OCI-LY7 (cell line): ENCODE data around the gene MGAT4C. TPM values are rescaled to one million over a fixed set of nuclear protein-coding genes. Genes with fewer than 3 reads are reported as not detected.

ENCODE experiments used
- BruUV-seq: library from RNA; stranded (reverse); fragments of 400-500 nt; replicated peaks from 2 replicates; lab custom pipeline; 2021; lab: Mats Ljungman, UMichigan
- CTCF ChIA-PET: fragments of 300-600 bp; sonication (Branson Sonifier 250); formaldehyde crosslinking; loops from one replicate; lab custom pipeline; 2022; ENCODE audit warnings: antibody characterized with exemption; ENCODE audit not compliant: unreplicated experiment; lab: Charles Lee
- POLR2A ChIA-PET: fragments of 300-600 bp; sonication (Branson Sonifier 250); formaldehyde crosslinking; loops from one replicate; lab custom pipeline; 2022; ENCODE audit warnings: antibody characterized with exemption; lab: Charles Lee
- DNase-seq: peaks from one replicate; pipeline ENCODE4 v3.0.0-alpha.2; 2015; ENCODE audit warnings: low spot score
- H2AFZ ChIP-seq: fragments of 200-600 bp; sonication (generic), shearing (Covaris generic); 2 replicates; pipeline ENCODE4 v1.6.1; 2014; ENCODE audit warnings: mild to moderate bottlenecking, antibody characterized with exemption, low read length, moderate library complexity
- H3K27ac ChIP-seq: fragments of 200-600 bp; sonication (generic); 2 replicates; pipeline ENCODE4 v1.5.1; 2014; ENCODE audit warnings: mixed run types, low read depth, mild to moderate bottlenecking, moderate library complexity, low read length, inconsistent platforms; ENCODE audit not compliant: poor library complexity, severe bottlenecking
- H3K36me3 ChIP-seq: fragments of 200-600 bp; sonication (generic); 2 replicates; pipeline ENCODE4 v1.6.1; 2014; ENCODE audit warnings: mild to moderate bottlenecking, antibody characterized with exemption, low read length, moderate library complexity, mixed read lengths; ENCODE audit not compliant: insufficient read depth
- H3K4me1 ChIP-seq: fragments of 200-600 bp; sonication (generic); 2 replicates; pipeline ENCODE4 v1.5.1; 2014; ENCODE audit warnings: mild to moderate bottlenecking, low read length; ENCODE audit not compliant: insufficient read depth, poor library complexity, severe bottlenecking
- H3K4me2 ChIP-seq: fragments of 200-600 bp; sonication (generic); 2 replicates; pipeline ENCODE4 v1.6.1; 2014; ENCODE audit warnings: mild to moderate bottlenecking, low read length
- H3K4me3 ChIP-seq: fragments of 200-600 bp; sonication (generic); 2 replicates; pipeline ENCODE4 v1.5.1; 2014; ENCODE audit warnings: mild to moderate bottlenecking, low read depth, low read length; ENCODE audit not compliant: poor library complexity, severe bottlenecking
- H3K79me2 ChIP-seq: fragments of 200-600 bp; sonication (generic); 2 replicates; pipeline ENCODE4 v1.6.1; 2016; ENCODE audit warnings: low read depth, mild to moderate bottlenecking, low read length, moderate library complexity, mixed read lengths; ENCODE audit not compliant: insufficient read depth
- H3K9me2 ChIP-seq: fragments of 200-600 bp; sonication (generic); 2 replicates; pipeline ENCODE4 v1.6.1; 2016; ENCODE audit warnings: mild to moderate bottlenecking, low read length, mixed read lengths; ENCODE audit not compliant: insufficient read depth
- H3K9me3 ChIP-seq: fragments of 200-600 bp; sonication (generic); 2 replicates; pipeline ENCODE4 v1.6.1; 2014; ENCODE audit warnings: mild to moderate bottlenecking, mixed run types, low read length, mixed read lengths
- H4K20me1 ChIP-seq: fragments of 200-600 bp; sonication (generic); 2 replicates; pipeline ENCODE4 v1.6.1; 2014; ENCODE audit warnings: mild to moderate bottlenecking, antibody characterized with exemption, low read length, moderate library complexity, mixed read lengths; ENCODE audit not compliant: insufficient read depth
- CTCF ChIP-seq: fragments of 200-600 bp; sonication (generic); conservative IDR thresholded peaks from 2 replicates; pipeline ENCODE4 v1.5.1; 2014; ENCODE audit warnings: mild to moderate bottlenecking, antibody characterized with exemption, low read length, moderate library complexity, mixed read lengths
- EZH2phosphoT487 ChIP-seq: fragments of 200-600 bp; sonication (generic); IDR thresholded peaks from 2 replicates; pipeline ENCODE4 v1.6.1; 2018; ENCODE audit warnings: low read depth, borderline replicate concordance, mild to moderate bottlenecking, mixed run types, antibody characterized with exemption, low read length, moderate library complexity, mixed read lengths
- intact Hi-C: fragments of 100-400 bp; cut with micrococcal nuclease; formaldehyde crosslinking; loops from one replicate; pipeline ENCODE4 v1.10.0; 2022; ENCODE audit not compliant: unreplicated experiment
- total RNA-seq, 2 experiments: library from RNA; depleted of rRNA in 1 of 2; stranded (reverse); fragments of >200 nt in 1 of 2; shearing (Covaris generic) in 1 of 2; gene quantifications; 2 replicates each; pipeline ENCODE4 v1.2.3, GENCODE V29; 2014 to 2022

Gene MGAT4C
- total RNA-seq, 2 experiments from 2014 or later, result not detected

- H3K4me2 ChIP-seq, result no peak overlapping the region
- no peak overlapping the region for H2AFZ ChIP-seq
- no peak for DNase-seq
- no peaks in the 10 kb centered on the region for H3K36me3 ChIP-seq
- ChIA-PET POLR2A (no interaction called here), CTCF (no interaction called here)
- TF ChIP-seq CTCF, result no peak
- TF ChIP-seq EZH2phosphoT487, result no peak
- no peaks in the 10 kb centered on the region for H4K20me1 ChIP-seq
- no peaks in the 10 kb centered on the region for H3K9me3 ChIP-seq
- H3K79me2 ChIP-seq, result no peaks in the 10 kb centered on the region
- H3K4me1 ChIP-seq, result no peaks in the 10 kb centered on the region
- H3K4me3 ChIP-seq, result no peak overlapping the region
- no peak overlapping the region for H3K27ac ChIP-seq
- H3K9me2 ChIP-seq, result no peaks in the 10 kb centered on the region
- intact Hi-C loops, result no loop called here
- no TSS peak for BruUV-seq
Measured at GRCh38 chr12:86145156-86145555, 111.0 kb downstream of the MGAT4C start.

GRCh38 chr12:86143162-86143561 lies 113.0 kb downstream of the MGAT4C start:
- H3K9me2 ChIP-seq, result no peaks in the 10 kb centered on the region
- no peaks in the 10 kb centered on the region for H4K20me1 ChIP-seq
- H3K9me3 ChIP-seq, result no peaks in the 10 kb centered on the region
- no peaks in the 10 kb centered on the region for H3K4me1 ChIP-seq
- no peak overlapping the region for H3K4me3 ChIP-seq
- intact Hi-C loops, result no loop called here
- ChIA-PET POLR2A (interaction anchor here (0.7 kb wide), 1 partner anchor 1859 kb away, joined by 3 read pairs; no protein-coding TSS in a partner anchor), CTCF (no interaction called here)
- no peak overlapping the region for H3K4me2 ChIP-seq
- TF ChIP-seq EZH2phosphoT487 (no peak), CTCF (no peak)
- no peak overlapping the region for H3K27ac ChIP-seq
- no TSS peak for BruUV-seq
- no peaks in the 10 kb centered on the region for H3K79me2 ChIP-seq
- no peak overlapping the region for H2AFZ ChIP-seq
- H3K36me3 ChIP-seq, result no peaks in the 10 kb centered on the region
- DNase-seq, result no peak

- H3K4me3 ChIP-seq, result no peak overlapping the region
- no peaks in the 10 kb centered on the region for H3K9me3 ChIP-seq
- no peak for DNase-seq
- ChIA-PET CTCF (no interaction called here), POLR2A (no interaction called here)
- H3K79me2 ChIP-seq, result no peaks in the 10 kb centered on the region
- H3K36me3 ChIP-seq, result no peaks in the 10 kb centered on the region
- no peak overlapping the region for H3K4me2 ChIP-seq
- no peaks in the 10 kb centered on the region for H4K20me1 ChIP-seq
- TF ChIP-seq CTCF (no peak), EZH2phosphoT487 (no peak)
- H3K4me1 ChIP-seq, result no peaks in the 10 kb centered on the region
- BruUV-seq, result no TSS peak
- no peaks in the 10 kb centered on the region for H3K9me2 ChIP-seq
- no peak overlapping the region for H3K27ac ChIP-seq
- intact Hi-C loops, result no loop called here
- no peak overlapping the region for H2AFZ ChIP-seq
Measured at GRCh38 chr12:86139671-86140070, 116.5 kb downstream of the MGAT4C start.
